ENCODE measurements around the gene ACTL7A.

DNA sequence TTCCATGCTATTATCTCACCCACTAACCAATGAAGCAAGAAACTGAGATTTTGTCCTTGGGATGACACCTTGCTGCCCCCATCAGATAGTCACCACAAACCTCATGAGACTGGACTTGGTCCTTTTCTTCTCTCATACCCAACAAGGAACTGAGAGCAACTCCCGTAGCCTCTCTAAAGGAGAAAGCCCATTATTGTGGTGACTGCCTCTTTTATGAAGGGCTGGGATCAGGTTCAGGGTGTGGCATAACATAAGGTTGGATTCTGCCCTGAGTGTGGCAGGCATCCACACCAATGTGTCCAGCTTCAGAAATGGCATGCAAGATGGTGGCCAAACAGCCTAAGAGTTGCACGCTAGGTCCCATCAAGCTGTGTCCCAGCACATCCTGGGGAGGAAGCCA, 1.3 kb upstream of the ACTL7A start:
- TF ChIP-seq, protein P1, sequence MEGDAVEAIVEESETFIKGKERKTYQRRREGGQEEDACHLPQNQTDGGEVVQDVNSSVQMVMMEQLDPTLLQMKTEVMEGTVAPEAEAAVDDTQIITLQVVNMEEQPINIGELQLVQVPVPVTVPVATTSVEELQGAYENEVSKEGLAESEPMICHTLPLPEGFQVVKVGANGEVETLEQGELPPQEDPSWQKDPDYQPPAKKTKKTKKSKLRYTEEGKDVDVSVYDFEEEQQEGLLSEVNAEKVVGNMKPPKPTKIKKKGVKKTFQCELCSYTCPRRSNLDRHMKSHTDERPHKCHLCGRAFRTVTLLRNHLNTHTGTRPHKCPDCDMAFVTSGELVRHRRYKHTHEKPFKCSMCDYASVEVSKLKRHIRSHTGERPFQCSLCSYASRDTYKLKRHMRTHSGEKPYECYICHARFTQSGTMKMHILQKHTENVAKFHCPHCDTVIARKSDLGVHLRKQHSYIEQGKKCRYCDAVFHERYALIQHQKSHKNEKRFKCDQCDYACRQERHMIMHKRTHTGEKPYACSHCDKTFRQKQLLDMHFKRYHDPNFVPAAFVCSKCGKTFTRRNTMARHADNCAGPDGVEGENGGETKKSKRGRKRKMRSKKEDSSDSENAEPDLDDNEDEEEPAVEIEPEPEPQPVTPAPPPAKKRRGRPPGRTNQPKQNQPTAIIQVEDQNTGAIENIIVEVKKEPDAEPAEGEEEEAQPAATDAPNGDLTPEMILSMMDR (IDR thresholded peaks at IDR 0.05; ENCODE audit: low read depth, low read length, missing input control) = no peak
- no peak for TF ChIP-seq YY1 (IDR thresholded peaks at IDR 0.05)
- TF ChIP-seq TAF1 (conservative IDR thresholded peaks at IDR 0.05) = no peak
- no peak for TF ChIP-seq SP1 (IDR thresholded peaks at IDR 0.05)
- TF ChIP-seq, protein P2, sequence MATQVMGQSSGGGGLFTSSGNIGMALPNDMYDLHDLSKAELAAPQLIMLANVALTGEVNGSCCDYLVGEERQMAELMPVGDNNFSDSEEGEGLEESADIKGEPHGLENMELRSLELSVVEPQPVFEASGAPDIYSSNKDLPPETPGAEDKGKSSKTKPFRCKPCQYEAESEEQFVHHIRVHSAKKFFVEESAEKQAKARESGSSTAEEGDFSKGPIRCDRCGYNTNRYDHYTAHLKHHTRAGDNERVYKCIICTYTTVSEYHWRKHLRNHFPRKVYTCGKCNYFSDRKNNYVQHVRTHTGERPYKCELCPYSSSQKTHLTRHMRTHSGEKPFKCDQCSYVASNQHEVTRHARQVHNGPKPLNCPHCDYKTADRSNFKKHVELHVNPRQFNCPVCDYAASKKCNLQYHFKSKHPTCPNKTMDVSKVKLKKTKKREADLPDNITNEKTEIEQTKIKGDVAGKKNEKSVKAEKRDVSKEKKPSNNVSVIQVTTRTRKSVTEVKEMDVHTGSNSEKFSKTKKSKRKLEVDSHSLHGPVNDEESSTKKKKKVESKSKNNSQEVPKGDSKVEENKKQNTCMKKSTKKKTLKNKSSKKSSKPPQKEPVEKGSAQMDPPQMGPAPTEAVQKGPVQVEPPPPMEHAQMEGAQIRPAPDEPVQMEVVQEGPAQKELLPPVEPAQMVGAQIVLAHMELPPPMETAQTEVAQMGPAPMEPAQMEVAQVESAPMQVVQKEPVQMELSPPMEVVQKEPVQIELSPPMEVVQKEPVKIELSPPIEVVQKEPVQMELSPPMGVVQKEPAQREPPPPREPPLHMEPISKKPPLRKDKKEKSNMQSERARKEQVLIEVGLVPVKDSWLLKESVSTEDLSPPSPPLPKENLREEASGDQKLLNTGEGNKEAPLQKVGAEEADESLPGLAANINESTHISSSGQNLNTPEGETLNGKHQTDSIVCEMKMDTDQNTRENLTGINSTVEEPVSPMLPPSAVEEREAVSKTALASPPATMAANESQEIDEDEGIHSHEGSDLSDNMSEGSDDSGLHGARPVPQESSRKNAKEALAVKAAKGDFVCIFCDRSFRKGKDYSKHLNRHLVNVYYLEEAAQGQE (IDR thresholded peaks at IDR 0.05) = no peak
- no peak for TF ChIP-seq MAX (IDR thresholded peaks at IDR 0.05)
